CD4-positive, alpha-beta T cell (primary cell): ENCODE results near the gene PAFAH1B2. TPM values are rescaled to one million over a fixed set of nuclear protein-coding genes. Genes with fewer than 3 reads are reported as not detected.
A peak's percentile ranks its signal among the peaks of the same experiment; 100 is the strongest.

ENCODE experiments used
- ATAC-seq: fragments of 200-7000 bp; cut with Tn5 transposase; one replicate; pipeline ENCODE4 v1.10.0; 2022; ENCODE audit warnings: mild to moderate bottlenecking; ENCODE audit not compliant: poor library complexity
- CTCF ChIA-PET: fragments of 350-600 bp; sonication (Branson Sonifier 250); formaldehyde crosslinking; loops from one replicate; lab custom pipeline; 2021; ENCODE audit warnings: antibody characterized with exemption, inconsistent platforms; lab: Charles Lee
- POLR2A ChIA-PET: fragments of 350-600 bp; sonication (Branson Sonifier 250); formaldehyde crosslinking; loops from one replicate; lab custom pipeline; 2021; ENCODE audit warnings: antibody characterized with exemption, inconsistent platforms; lab: Charles Lee
- DNase-seq, 14 experiments: peaks; one replicate each; pipeline ENCODE4 v3.0.0-alpha.2; 2013 to 2020; ENCODE audit warnings: mixed read lengths in 2 of 14
- H3K27ac ChIP-seq, 2 donors: one replicate each; pipeline versions ENCODE4 v1.5.1 to v1.7.0; 2013; ENCODE audit warnings: low read length in 2 of 2, low read depth in 1 of 2, mild to moderate bottlenecking in 1 of 2
- H3K27me3 ChIP-seq, 2 experiments: 1 replicate in 1 of 2; 2 replicates in 1 of 2; pipeline versions ENCODE4 v1.6.1 to v1.7.0; 2013; ENCODE audit warnings: low read length in 2 of 2, control low read depth in 1 of 2, mild to moderate bottlenecking in 1 of 2, moderate library complexity in 1 of 2; ENCODE audit not compliant: insufficient read depth in 2 of 2, control insufficient read depth in 1 of 2
- H3K36me3 ChIP-seq: one replicate; pipeline ENCODE4 v1.6.1; 2013; ENCODE audit warnings: low read length, control low read depth; ENCODE audit not compliant: insufficient read depth
- H3K4me1 ChIP-seq: one replicate; pipeline ENCODE4 v1.6.1; 2013; ENCODE audit warnings: low read length, control low read depth; ENCODE audit not compliant: insufficient read depth
- H3K4me3 ChIP-seq: one replicate; pipeline ENCODE4 v1.5.1; 2013; ENCODE audit warnings: mild to moderate bottlenecking, low read length, moderate library complexity
- H3K9me3 ChIP-seq, 2 experiments: 1 replicate in 1 of 2; 2 replicates in 1 of 2; pipeline versions ENCODE4 v1.6.1 to v1.7.0; 2013; ENCODE audit warnings: low read length in 2 of 2, mild to moderate bottlenecking in 2 of 2, control low read depth in 1 of 2, moderate library complexity in 1 of 2; ENCODE audit not compliant: control insufficient read depth in 1 of 2, insufficient read depth in 1 of 2
- H3K27ac Mint-ChIP-seq: one replicate; pipeline ENCODE4 v1.8.0; 2020; ENCODE audit warnings: mixed read lengths
- H3K27me3 Mint-ChIP-seq: one replicate; pipeline ENCODE4 v1.8.0; 2021; ENCODE audit warnings: mixed read lengths
- H3K36me3 Mint-ChIP-seq: one replicate; pipeline ENCODE4 v1.8.0; 2021; ENCODE audit warnings: low read depth, mixed read lengths
- H3K4me1 Mint-ChIP-seq: one replicate; pipeline ENCODE4 v1.8.0; 2021; ENCODE audit warnings: low read depth, mixed read lengths
- H3K4me3 Mint-ChIP-seq: one replicate; pipeline ENCODE4 v1.8.0; 2020; ENCODE audit warnings: mild to moderate bottlenecking, mixed read lengths
- H3K9me3 Mint-ChIP-seq: one replicate; pipeline ENCODE4 v1.8.0; 2020; ENCODE audit warnings: mixed read lengths
- CTCF ChIP-seq: fragments of 200-600 bp; IDR thresholded peaks from one replicate; pipeline ENCODE4 v1.8.0; 2022; ENCODE audit warnings: antibody characterized with exemption, mild to moderate bottlenecking
- intact Hi-C, 2 experiments: fragments of 100-400 bp; cut with DNase I in 1 of 2; cut with micrococcal nuclease in 1 of 2; formaldehyde crosslinking; loops; one replicate each; pipeline versions ENCODE4 v1.15.1 to v1.9.0; 2023 to 2025; cut with DNase I, micrococcal nuclease
- total RNA-seq, 174 experiments: library from RNA in 2 of 174; stranded (reverse) in 2 of 174; gene quantifications; one replicate each; pipeline ENCODE4 v1.2.3 and lab custom pipeline; 2021 to 2026

Gene PAFAH1B2
- total RNA-seq, 2 experiments from 2014 or later, result 44.3 to 45.6 TPM

- H3K9me3 Mint-ChIP-seq, result no peaks in the 10 kb centered on the region
- ChIA-PET CTCF (interaction anchor here (1.2 kb wide), 1 partner anchor 8 kb away, joined by 3 read pairs; no protein-coding TSS in a partner anchor), POLR2A (interaction anchor here (0.5 to 4.9 kb wide), 11 partner anchors 14 to 390 kb away, joined by 3 to 60 read pairs (median 9); partner anchors contain the start of genes CEP164, PAFAH1B2, PCSK7 and RNF214)
- peaks cover 5% of the 10 kb centered on the region for H3K36me3 ChIP-seq
- ATAC-seq (no peak), DNase-seq (no peak)
- no peak for TF ChIP-seq CTCF
- peaks cover 14% of the 10 kb centered on the region for H3K36me3 Mint-ChIP-seq
- intact Hi-C loops, result loop anchor here (1.0 to 5.0 kb wide), 3 partner anchors 32 to 55 kb away; partner anchors contain the start of genes PAFAH1B2 (in 1 of the 2), PCSK7 (in 1 of the 2) and RNF214 (in 1 of the 2)
- peaks cover 32% of the 10 kb centered on the region for H3K4me1 ChIP-seq
- no peaks in the 10 kb centered on the region for H3K27me3 ChIP-seq
- peak overlapping the region; percentile 98 for H3K27ac Mint-ChIP-seq
- H3K9me3 ChIP-seq, result no peaks in the 10 kb centered on the region
- no peak overlapping the region for H3K27ac ChIP-seq
- no peaks in the 10 kb centered on the region for H3K27me3 Mint-ChIP-seq
- H3K4me3 Mint-ChIP-seq, result peak overlapping the region; percentile 99
- H3K4me1 Mint-ChIP-seq, result peaks cover 41% of the 10 kb centered on the region
- peak overlapping the region; percentile 81 for H3K4me3 ChIP-seq
Observed at GRCh38 chr11:117177534-117178209, 33.6 kb downstream of the PAFAH1B2 start.

GRCh38 chr11:117178210-117179034, 34.3 kb downstream of the PAFAH1B2 start, which contains the start of gene SIDT2:
SIDT2 (plus strand) TSS chr11:117178743; CDS start chr11:117179264, 521 bp downstream.
- H3K4me1 Mint-ChIP-seq, result peaks cover 40% of the 10 kb centered on the region
- Histone ChIP-seq H3K4me3 (peak within 1 kb of the TSS; percentile 81), H3K27ac (peak within 1 kb of the TSS; percentile 34 to 52), H3K27me3 (no peaks in the 10 kb centered on the region), H3K36me3 (peaks cover 7% of the 10 kb centered on the region), H3K4me1 (peaks cover 32% of the 10 kb centered on the region), H3K9me3 (no peaks in the 10 kb centered on the region)
- no peaks in the 10 kb centered on the region for H3K9me3 Mint-ChIP-seq
- ChIA-PET CTCF (interaction anchor here (1.2 to 1.6 kb wide), 3 partner anchors 8 to 73 kb away, joined by 3 to 7 read pairs (median 4); partner anchors contain the start of genes PCSK7 and RNF214), POLR2A (interaction anchor here (0.7 to 4.9 kb wide), 16 partner anchors 12 to 391 kb away, joined by 3 to 60 read pairs (median 8); partner anchors contain the start of genes CEP164, PAFAH1B2, PCSK7 and RNF214)
- peak within 1 kb of the TSS; percentile 98 for H3K27ac Mint-ChIP-seq
- TF ChIP-seq CTCF, result no peak
- no peaks in the 10 kb centered on the region for H3K27me3 Mint-ChIP-seq
- peak within 1 kb of the TSS; percentile 99 for H3K4me3 Mint-ChIP-seq
- DNase-seq (peak; percentile 77 to 94 (median 86)), ATAC-seq (peak; percentile 89)
- intact Hi-C loops, result loop anchor here (1.0 to 5.0 kb wide), 3 partner anchors 33 to 54 kb away; partner anchors contain the start of genes PAFAH1B2 (in 1 of the 2), PCSK7 (in 1 of the 2) and RNF214 (in 1 of the 2)
- peaks cover 14% of the 10 kb centered on the region for H3K36me3 Mint-ChIP-seq
